CD4-positive, alpha-beta T cell (primary cell): ENCODE results near the gene TGFBR2. TPM values are rescaled to one million over a fixed set of nuclear protein-coding genes. Genes with fewer than 3 reads are reported as not detected.

Experiments
- ATAC-seq: fragments of 200-7000 bp; cut with Tn5 transposase; one replicate; pipeline ENCODE4 v1.10.0; 2022; ENCODE audit warnings: mild to moderate bottlenecking; ENCODE audit not compliant: poor library complexity
- CTCF ChIA-PET: fragments of 350-600 bp; sonication (Branson Sonifier 250); formaldehyde crosslinking; loops from one replicate; lab custom pipeline; 2021; ENCODE audit warnings: antibody characterized with exemption, inconsistent platforms; lab: Charles Lee
- POLR2A ChIA-PET: fragments of 350-600 bp; sonication (Branson Sonifier 250); formaldehyde crosslinking; loops from one replicate; lab custom pipeline; 2021; ENCODE audit warnings: antibody characterized with exemption, inconsistent platforms; lab: Charles Lee
- DNase-seq, 14 experiments: peaks; one replicate each; pipeline ENCODE4 v3.0.0-alpha.2; 2013 to 2020; ENCODE audit warnings: mixed read lengths in 2 of 14
- H3K27ac ChIP-seq, 2 donors: one replicate each; pipeline versions ENCODE4 v1.5.1 to v1.7.0; 2013; ENCODE audit warnings: low read length in 2 of 2, low read depth in 1 of 2, mild to moderate bottlenecking in 1 of 2
- H3K27me3 ChIP-seq, 2 experiments: 1 replicate in 1 of 2; 2 replicates in 1 of 2; pipeline versions ENCODE4 v1.6.1 to v1.7.0; 2013; ENCODE audit warnings: low read length in 2 of 2, control low read depth in 1 of 2, mild to moderate bottlenecking in 1 of 2, moderate library complexity in 1 of 2; ENCODE audit not compliant: insufficient read depth in 2 of 2, control insufficient read depth in 1 of 2
- H3K36me3 ChIP-seq: one replicate; pipeline ENCODE4 v1.6.1; 2013; ENCODE audit warnings: low read length, control low read depth; ENCODE audit not compliant: insufficient read depth
- H3K4me1 ChIP-seq: one replicate; pipeline ENCODE4 v1.6.1; 2013; ENCODE audit warnings: low read length, control low read depth; ENCODE audit not compliant: insufficient read depth
- H3K4me3 ChIP-seq: one replicate; pipeline ENCODE4 v1.5.1; 2013; ENCODE audit warnings: mild to moderate bottlenecking, low read length, moderate library complexity
- H3K9me3 ChIP-seq, 2 experiments: 1 replicate in 1 of 2; 2 replicates in 1 of 2; pipeline versions ENCODE4 v1.6.1 to v1.7.0; 2013; ENCODE audit warnings: low read length in 2 of 2, mild to moderate bottlenecking in 2 of 2, control low read depth in 1 of 2, moderate library complexity in 1 of 2; ENCODE audit not compliant: control insufficient read depth in 1 of 2, insufficient read depth in 1 of 2
- H3K27ac Mint-ChIP-seq: one replicate; pipeline ENCODE4 v1.8.0; 2020; ENCODE audit warnings: mixed read lengths
- H3K27me3 Mint-ChIP-seq: one replicate; pipeline ENCODE4 v1.8.0; 2021; ENCODE audit warnings: mixed read lengths
- H3K36me3 Mint-ChIP-seq: one replicate; pipeline ENCODE4 v1.8.0; 2021; ENCODE audit warnings: low read depth, mixed read lengths
- H3K4me1 Mint-ChIP-seq: one replicate; pipeline ENCODE4 v1.8.0; 2021; ENCODE audit warnings: low read depth, mixed read lengths
- H3K4me3 Mint-ChIP-seq: one replicate; pipeline ENCODE4 v1.8.0; 2020; ENCODE audit warnings: mild to moderate bottlenecking, mixed read lengths
- H3K9me3 Mint-ChIP-seq: one replicate; pipeline ENCODE4 v1.8.0; 2020; ENCODE audit warnings: mixed read lengths
- CTCF ChIP-seq: fragments of 200-600 bp; IDR thresholded peaks from one replicate; pipeline ENCODE4 v1.8.0; 2022; ENCODE audit warnings: antibody characterized with exemption, mild to moderate bottlenecking
- intact Hi-C, 2 experiments: fragments of 100-400 bp; cut with DNase I in 1 of 2; cut with micrococcal nuclease in 1 of 2; formaldehyde crosslinking; loops; one replicate each; pipeline versions ENCODE4 v1.15.1 to v1.9.0; 2023 to 2025; cut with DNase I, micrococcal nuclease
- total RNA-seq, 174 experiments: library from RNA in 2 of 174; stranded (reverse) in 2 of 174; gene quantifications; one replicate each; pipeline ENCODE4 v1.2.3 and lab custom pipeline; 2021 to 2026

Gene TGFBR2
- total RNA-seq, 2 experiments from 2014 or later = 203 to 205 TPM

GRCh38 chr3:30707825-30708224 lies 101.4 kb downstream of the TGFBR2 start:
- no peaks in the 10 kb centered on the region for H3K27me3 Mint-ChIP-seq
- Histone ChIP-seq H3K27ac (no peak overlapping the region), H3K4me3 (no peak overlapping the region), H3K9me3 (no peaks in the 10 kb centered on the region), H3K36me3 (no peaks in the 10 kb centered on the region), H3K4me1 (no peaks in the 10 kb centered on the region), H3K27me3 (no peaks in the 10 kb centered on the region)
- DNase-seq = no peak
- peaks cover 5% of the 10 kb centered on the region for H3K9me3 Mint-ChIP-seq
- intact Hi-C loops = no loop called here
- CTCF ChIA-PET = no interaction called here
- no peaks in the 10 kb centered on the region for H3K36me3 Mint-ChIP-seq
- peaks cover 41% of the 10 kb centered on the region for H3K4me1 Mint-ChIP-seq
- ATAC-seq = no peak
- POLR2A ChIA-PET = no interaction called here
- H3K4me3 Mint-ChIP-seq = no peak overlapping the region
- H3K27ac Mint-ChIP-seq = no peak overlapping the region
- no peak for TF ChIP-seq CTCF

GRCh38 chr3:30708472-30708871 lies 102.1 kb downstream of the TGFBR2 start:
- peak; percentile 48 for ATAC-seq
- POLR2A ChIA-PET = interaction anchor here (1.0 kb wide), 1 partner anchor 12 kb away, joined by 3 read pairs; no protein-coding TSS in a partner anchor

GRCh38 chr3:30710017-30710416 lies 103.6 kb downstream of the TGFBR2 start:
- Mint-ChIP-seq H3K4me3 (no peak overlapping the region), H3K27me3 (no peaks in the 10 kb centered on the region), H3K36me3 (no peaks in the 10 kb centered on the region), H3K27ac (no peak overlapping the region), H3K4me1 (peaks cover 22% of the 10 kb centered on the region), H3K9me3 (peaks cover 5% of the 10 kb centered on the region)
- intact Hi-C loops = no loop called here
- ChIA-PET CTCF (no interaction called here), POLR2A (no interaction called here)
- Histone ChIP-seq H3K36me3 (no peaks in the 10 kb centered on the region), H3K27me3 (no peaks in the 10 kb centered on the region), H3K4me1 (no peaks in the 10 kb centered on the region), H3K4me3 (no peak overlapping the region), H3K27ac (no peak overlapping the region), H3K9me3 (peaks cover 0 to 3% of the 10 kb centered on the region in 2 experiments)
- DNase-seq (no peak), ATAC-seq (no peak)
- no peak for TF ChIP-seq CTCF

More at GRCh38 chr3:30708472-30708871, 102.1 kb downstream of the TGFBR2 start:
- CTCF ChIA-PET = no interaction called here
- H3K4me3 ChIP-seq = no peak overlapping the region
- no peaks in the 10 kb centered on the region for H3K36me3 ChIP-seq
- Mint-ChIP-seq H3K36me3 (no peaks in the 10 kb centered on the region), H3K4me3 (no peak overlapping the region), H3K27me3 (no peaks in the 10 kb centered on the region), H3K9me3 (peaks cover 5% of the 10 kb centered on the region), H3K27ac (no peak overlapping the region), H3K4me1 (peaks cover 35% of the 10 kb centered on the region)
- no peaks in the 10 kb centered on the region for H3K4me1 ChIP-seq
- no peaks in the 10 kb centered on the region for H3K9me3 ChIP-seq
- intact Hi-C loops = no loop called here
- DNase-seq = no peak
- H3K27me3 ChIP-seq = no peaks in the 10 kb centered on the region
- no peak overlapping the region for H3K27ac ChIP-seq
- TF ChIP-seq CTCF = no peak
